ENCODE results near the gene SCGB1C1.

Gene SCGB1C1

GRCh38 chr11:221539-221938 lies 28.7 kb downstream of the SCGB1C1 start:
- H3K4me3 ChIP-seq (ENCODE audit: control insufficient read depth, low read depth, low read length): no peak overlapping the region
- TF ChIP-seq, protein P1, sequence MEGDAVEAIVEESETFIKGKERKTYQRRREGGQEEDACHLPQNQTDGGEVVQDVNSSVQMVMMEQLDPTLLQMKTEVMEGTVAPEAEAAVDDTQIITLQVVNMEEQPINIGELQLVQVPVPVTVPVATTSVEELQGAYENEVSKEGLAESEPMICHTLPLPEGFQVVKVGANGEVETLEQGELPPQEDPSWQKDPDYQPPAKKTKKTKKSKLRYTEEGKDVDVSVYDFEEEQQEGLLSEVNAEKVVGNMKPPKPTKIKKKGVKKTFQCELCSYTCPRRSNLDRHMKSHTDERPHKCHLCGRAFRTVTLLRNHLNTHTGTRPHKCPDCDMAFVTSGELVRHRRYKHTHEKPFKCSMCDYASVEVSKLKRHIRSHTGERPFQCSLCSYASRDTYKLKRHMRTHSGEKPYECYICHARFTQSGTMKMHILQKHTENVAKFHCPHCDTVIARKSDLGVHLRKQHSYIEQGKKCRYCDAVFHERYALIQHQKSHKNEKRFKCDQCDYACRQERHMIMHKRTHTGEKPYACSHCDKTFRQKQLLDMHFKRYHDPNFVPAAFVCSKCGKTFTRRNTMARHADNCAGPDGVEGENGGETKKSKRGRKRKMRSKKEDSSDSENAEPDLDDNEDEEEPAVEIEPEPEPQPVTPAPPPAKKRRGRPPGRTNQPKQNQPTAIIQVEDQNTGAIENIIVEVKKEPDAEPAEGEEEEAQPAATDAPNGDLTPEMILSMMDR (IDR thresholded peaks at IDR 0.05; ENCODE audit: control insufficient read depth, insufficient read depth, low read depth, low read length, missing control alignments): no peak
- DNase-seq (ENCODE audit: low read depth): no peak

- H3K4me3 ChIP-seq (ENCODE audit: control insufficient read depth, low read depth, low read length): no peak overlapping the region
- TF ChIP-seq, protein P1 (IDR thresholded peaks at IDR 0.05; ENCODE audit: control insufficient read depth, insufficient read depth, low read depth, low read length, missing control alignments): no peak
- no peak for DNase-seq (ENCODE audit: low read depth)
These were observed 29.3 kb downstream of the SCGB1C1 start for GRCh38 chr11:221998-222789.

- H3K4me3 ChIP-seq (ENCODE audit: control insufficient read depth, low read depth, low read length): no peak overlapping the region
- no peak for DNase-seq (ENCODE audit: low read depth)
- TF ChIP-seq, protein P1 (IDR thresholded peaks at IDR 0.05; ENCODE audit: control insufficient read depth, insufficient read depth, low read depth, low read length, missing control alignments): no peak
These were observed 30.3 kb downstream of the SCGB1C1 start for GRCh38 chr11:223026-223789.

DNA sequence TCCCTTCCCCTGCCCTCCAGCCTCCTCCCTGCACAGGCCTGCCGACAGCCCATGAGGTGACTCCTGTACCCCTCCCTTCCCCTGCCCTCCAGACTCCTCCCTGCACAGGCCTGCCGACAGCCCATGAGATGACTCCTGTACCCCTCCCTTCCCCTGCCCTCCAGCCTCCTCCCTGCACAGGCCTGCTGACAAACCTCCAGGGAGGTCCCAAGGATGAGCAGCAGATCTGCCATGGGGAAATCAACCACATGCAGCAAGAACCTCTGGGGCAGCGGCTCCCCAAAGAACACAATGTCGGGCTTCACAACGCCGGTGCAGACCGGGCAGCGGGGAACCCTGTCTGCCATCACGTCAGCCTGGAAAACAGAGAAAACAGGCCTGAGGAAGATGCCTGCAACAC lies 31.0 kb downstream of the SCGB1C1 start:
- H3K4me3 ChIP-seq (ENCODE audit: control insufficient read depth, low read depth, low read length): no peak overlapping the region
- DNase-seq (ENCODE audit: low read depth): no peak
- TF ChIP-seq, protein P1 (IDR thresholded peaks at IDR 0.05; ENCODE audit: control insufficient read depth, insufficient read depth, low read depth, low read length, missing control alignments): no peak

GRCh38 chr11:224424-224823 lies 31.5 kb downstream of the SCGB1C1 start:
- DNase-seq (ENCODE audit: low read depth): no peak
- TF ChIP-seq, protein P1 (IDR thresholded peaks at IDR 0.05; ENCODE audit: control insufficient read depth, insufficient read depth, low read depth, low read length, missing control alignments): no peak
- H3K4me3 ChIP-seq (ENCODE audit: control insufficient read depth, low read depth, low read length): no peak overlapping the region

GRCh38 chr11:225734-226453 lies 33.0 kb downstream of the SCGB1C1 start:
- no peak for DNase-seq (ENCODE audit: low read depth)
- TF ChIP-seq, protein P1 (IDR thresholded peaks at IDR 0.05; ENCODE audit: control insufficient read depth, insufficient read depth, low read depth, low read length, missing control alignments): no peak
- H3K4me3 ChIP-seq (ENCODE audit: control insufficient read depth, low read depth, low read length): no peak overlapping the region
